BLaER1 (cell line): ENCODE data around the gene NFE2L2.

ENCODE experiments used
- H3K27ac ChIP-seq: shearing (Covaris generic); formaldehyde crosslinking; 2 replicates; pipeline ENCODE4 v1.8.1; 2022
- H3K27me3 ChIP-seq: shearing (Covaris generic); formaldehyde crosslinking; 2 replicates; pipeline ENCODE4 v1.8.1; 2022
- H3K36me3 ChIP-seq: shearing (Covaris generic); formaldehyde crosslinking; 2 replicates; pipeline ENCODE4 v1.8.1; 2022
- H3K4me1 ChIP-seq: shearing (Covaris generic); formaldehyde crosslinking; 2 replicates; pipeline ENCODE4 v1.8.1; 2022
- H3K4me2 ChIP-seq: shearing (Covaris generic); formaldehyde crosslinking; 2 replicates; pipeline ENCODE4 v1.8.1; 2022
- H3K4me3 ChIP-seq: shearing (Covaris generic); formaldehyde crosslinking; 2 replicates; pipeline ENCODE4 v1.8.1; 2022
- H3K9ac ChIP-seq: shearing (Covaris generic); formaldehyde crosslinking; 2 replicates; pipeline ENCODE4 v1.8.1; 2022
- H3K9me3 ChIP-seq: shearing (Covaris generic); formaldehyde crosslinking; 2 replicates; pipeline ENCODE4 v1.8.1; 2022
- H4K20me1 ChIP-seq: shearing (Covaris generic); formaldehyde crosslinking; 2 replicates; pipeline ENCODE4 v1.8.1; 2022
- Cebpa-rat ChIP-seq: shearing (Covaris generic); IDR thresholded peaks from 2 replicates; pipeline ENCODE4 v1.8.1; 2022

NFE2L2 gene

GRCh38 chr2:177184606-177185005, 79.9 kb downstream of the NFE2L2 start:
- H3K4me1 ChIP-seq, result no peaks in the 10 kb centered on the region
- H3K4me2 ChIP-seq, result no peak overlapping the region

GRCh38 chr2:177183860-177184259, 80.7 kb downstream of the NFE2L2 start:
- no peak overlapping the region for H3K4me3 ChIP-seq
- no peak for TF ChIP-seq Cebpa-rat
- no peaks in the 10 kb centered on the region for H3K36me3 ChIP-seq
- H3K9me3 ChIP-seq, result no peaks in the 10 kb centered on the region
- H3K27ac ChIP-seq, result no peak overlapping the region
- H4K20me1 ChIP-seq, result no peaks in the 10 kb centered on the region
- H3K9ac ChIP-seq, result no peak overlapping the region
- H3K4me1 ChIP-seq, result no peaks in the 10 kb centered on the region
- H3K27me3 ChIP-seq, result no peaks in the 10 kb centered on the region
- H3K4me2 ChIP-seq, result no peak overlapping the region

More at GRCh38 chr2:177184606-177185005, 79.9 kb downstream of the NFE2L2 start:
- TF ChIP-seq Cebpa-rat, result no peak
- no peaks in the 10 kb centered on the region for H3K9me3 ChIP-seq
- no peak overlapping the region for H3K27ac ChIP-seq
- no peaks in the 10 kb centered on the region for H3K27me3 ChIP-seq
- H3K9ac ChIP-seq, result no peak overlapping the region
- H3K36me3 ChIP-seq, result no peaks in the 10 kb centered on the region
- H4K20me1 ChIP-seq, result no peaks in the 10 kb centered on the region
- H3K4me3 ChIP-seq, result no peak overlapping the region
